Glomerular endothelial cell (primary cell): Measurements from ENCODE around the gene DIS3L2. TPM values are rescaled to one million over a fixed set of nuclear protein-coding genes. Genes with fewer than 3 reads are reported as not detected.
"Not testable (repeated sequence)": the region's sequence is repeated elsewhere in the genome, so short reads cannot be mapped to it uniquely, and the experiment has no call there.

Source experiments
- DNase-seq: peaks from one replicate; pipeline ENCODE4 v3.0.0-alpha.2; 2011; ENCODE audit warnings: low read depth, low spot score; ENCODE audit errors: extremely low read depth
- total RNA-seq: library from RNA; depleted of rRNA; stranded (reverse); fragments of >200 nt; gene quantifications from 2 replicates; pipeline ENCODE4 v1.2.3, GENCODE V29; 2015

Gene DIS3L2
- total RNA-seq, 1 donor from 2014 or later = 33.5 TPM

DNA sequence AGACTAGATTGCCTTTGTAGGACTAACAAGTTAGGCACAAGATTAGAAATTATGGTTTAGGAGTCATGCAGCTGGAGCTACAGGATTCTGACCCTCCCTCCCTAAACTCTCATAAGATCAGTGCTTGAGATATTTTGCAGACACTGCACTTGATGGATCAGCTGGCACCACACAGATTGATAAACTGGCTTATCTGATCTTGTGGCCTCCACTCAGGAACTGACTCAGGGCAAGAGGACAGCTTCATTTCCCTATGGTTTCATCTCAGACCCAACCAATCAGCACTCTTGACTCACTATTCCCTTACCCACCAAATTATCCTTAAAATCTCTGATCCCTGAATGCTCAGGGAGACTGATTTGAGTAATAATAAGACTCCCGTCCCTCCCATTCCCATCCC is 152.3 kb downstream of the DIS3L2 start:
- DNase-seq = no peak

DNA sequence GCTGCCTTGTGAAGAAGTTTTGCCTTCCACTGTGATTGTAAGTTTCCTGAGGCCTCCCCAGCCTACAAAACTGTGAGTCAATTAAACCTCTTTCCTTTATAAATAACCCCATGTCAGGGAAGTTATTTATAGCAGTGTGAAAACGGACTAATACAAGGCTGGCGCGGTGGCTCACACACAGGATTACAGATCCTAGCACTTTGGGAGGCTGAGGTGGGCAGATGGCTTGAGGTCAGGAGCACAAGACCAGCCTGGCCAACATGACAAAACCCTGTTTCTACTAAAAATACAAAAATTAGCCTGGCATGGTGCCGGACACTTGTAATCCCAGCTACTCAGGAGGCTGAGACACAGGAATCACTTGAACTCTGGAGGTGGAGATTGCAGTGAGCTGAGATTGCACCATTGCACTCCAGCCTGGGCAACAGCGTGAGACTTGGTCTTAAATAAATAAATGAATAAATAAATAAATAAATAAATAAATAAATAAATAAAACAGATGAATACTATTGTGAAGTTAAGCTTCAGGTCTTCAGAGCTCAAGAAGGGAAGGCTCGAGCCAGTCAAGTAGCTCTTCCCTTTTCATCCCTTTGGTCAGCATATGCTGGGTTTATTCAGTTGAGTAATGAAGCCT is 154.3 kb downstream of the DIS3L2 start:
- not testable (repeated sequence) for DNase-seq

DNA sequence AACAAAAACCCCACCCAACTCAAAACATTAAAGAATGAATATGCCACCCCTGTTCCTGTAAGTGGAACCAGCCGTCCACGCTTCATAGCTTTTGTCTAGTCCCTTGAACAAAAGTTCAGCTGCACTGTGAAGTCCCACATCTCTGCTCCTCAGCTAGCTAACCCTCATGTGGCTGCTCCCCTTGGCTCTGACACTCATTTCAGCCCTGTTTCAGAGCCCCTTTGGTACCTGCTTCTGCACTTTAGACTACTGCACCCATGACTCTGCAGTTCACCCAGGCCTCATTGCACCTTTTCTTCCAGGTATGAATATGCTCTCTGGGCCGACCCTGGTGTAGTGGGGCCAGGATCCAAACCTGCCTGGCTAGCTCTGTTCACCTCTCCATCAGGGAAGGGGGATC is 155.3 kb downstream of the DIS3L2 start:
- DNase-seq = no peak

DNA sequence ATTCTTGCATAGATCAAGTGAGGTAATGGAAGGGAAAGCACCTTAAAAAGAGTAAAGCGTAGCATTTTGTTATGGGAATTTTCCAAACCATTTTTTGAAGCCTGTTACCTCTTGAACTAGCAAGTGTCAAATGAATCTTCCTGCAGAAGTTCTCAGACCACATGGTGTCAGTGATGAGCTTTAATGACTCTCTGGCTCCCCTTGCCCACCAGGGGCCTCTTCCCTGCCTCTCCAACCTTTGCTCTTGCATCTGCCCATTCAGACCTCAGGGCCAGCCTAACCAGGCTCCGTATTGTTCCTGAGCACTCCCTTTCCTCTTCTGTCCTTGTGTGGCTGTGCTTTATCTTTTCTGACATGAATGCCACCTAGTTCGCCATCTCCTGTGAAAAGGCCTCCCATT is 155.9 kb downstream of the DIS3L2 start:
- no peak for DNase-seq

DNA sequence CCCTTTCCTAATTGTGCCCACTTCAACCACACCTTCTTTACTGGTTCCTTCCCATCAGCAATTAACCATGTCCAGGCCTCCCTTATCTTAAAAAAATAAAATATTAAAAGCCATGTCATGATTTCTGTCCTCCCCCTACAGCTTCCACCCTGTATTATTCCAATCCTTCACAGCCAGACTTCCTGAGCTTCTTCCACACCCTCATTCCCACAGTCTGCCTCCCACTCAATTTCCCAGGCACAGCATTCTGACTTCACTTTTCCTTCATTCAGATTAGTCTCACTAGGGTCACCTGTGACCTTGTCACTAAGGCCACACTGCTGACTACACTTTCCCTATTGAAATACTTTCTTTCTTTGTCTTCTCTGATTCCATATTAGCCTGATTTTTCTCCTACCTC is 159.4 kb downstream of the DIS3L2 start:
- no peak for DNase-seq

DNA sequence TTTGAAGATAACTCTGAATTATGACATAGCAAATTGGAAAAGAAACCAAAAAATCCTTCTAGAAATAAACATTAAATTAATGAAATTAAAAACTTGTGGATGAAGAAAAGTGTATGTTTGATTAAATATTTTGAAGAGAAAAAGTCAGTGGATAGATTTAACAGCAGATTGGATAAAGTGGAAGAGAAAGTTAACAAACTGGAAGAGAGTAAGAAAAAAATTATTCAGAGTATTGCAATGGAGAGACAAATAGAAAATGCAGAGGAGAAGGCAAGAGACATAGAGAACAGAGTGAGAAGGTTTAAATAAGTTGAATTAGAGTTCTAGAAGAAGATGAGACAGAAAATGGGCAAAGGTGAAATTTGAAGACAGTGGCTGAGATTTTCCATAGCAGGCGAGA is 162.8 kb downstream of the DIS3L2 start:
- no peak for DNase-seq

DNA sequence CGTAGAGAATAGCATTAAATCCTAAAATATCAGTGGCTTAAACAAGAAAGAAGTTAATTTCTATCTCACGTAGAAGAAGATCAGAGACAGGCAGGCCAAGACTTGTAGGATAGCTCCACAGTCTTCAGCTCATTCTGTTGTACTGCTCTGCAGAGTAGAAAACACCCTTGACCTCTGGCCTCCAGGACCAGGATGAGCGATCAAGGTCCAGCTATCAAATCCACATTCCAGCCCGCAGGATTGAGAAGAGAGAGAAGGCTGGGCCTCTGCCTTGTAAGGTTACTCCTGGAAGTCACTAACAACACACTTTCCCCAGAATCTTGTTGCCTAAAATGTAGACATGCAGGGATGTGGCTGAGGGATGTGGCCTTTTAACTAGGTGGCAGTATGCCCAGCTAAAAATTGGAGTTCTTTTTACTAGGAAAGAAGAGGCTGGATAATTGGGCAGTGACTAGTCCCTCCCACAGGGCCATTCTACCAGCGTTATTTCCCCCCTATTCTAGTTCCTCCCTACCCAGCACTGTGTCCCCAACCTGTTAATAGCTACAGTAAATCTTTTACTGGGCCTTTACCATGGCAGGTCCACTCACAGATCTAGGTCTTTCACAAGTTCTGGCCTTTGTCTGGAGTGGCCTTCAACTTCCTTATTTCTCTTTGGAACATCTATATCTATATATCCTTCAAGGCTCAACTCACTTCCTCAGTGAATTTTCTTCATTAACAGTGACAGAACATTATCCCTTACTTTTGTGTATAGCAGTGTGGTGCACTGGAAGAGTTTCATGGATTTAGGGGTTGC is 165.0 kb downstream of the DIS3L2 start:
- DNase-seq = no peak

DNA sequence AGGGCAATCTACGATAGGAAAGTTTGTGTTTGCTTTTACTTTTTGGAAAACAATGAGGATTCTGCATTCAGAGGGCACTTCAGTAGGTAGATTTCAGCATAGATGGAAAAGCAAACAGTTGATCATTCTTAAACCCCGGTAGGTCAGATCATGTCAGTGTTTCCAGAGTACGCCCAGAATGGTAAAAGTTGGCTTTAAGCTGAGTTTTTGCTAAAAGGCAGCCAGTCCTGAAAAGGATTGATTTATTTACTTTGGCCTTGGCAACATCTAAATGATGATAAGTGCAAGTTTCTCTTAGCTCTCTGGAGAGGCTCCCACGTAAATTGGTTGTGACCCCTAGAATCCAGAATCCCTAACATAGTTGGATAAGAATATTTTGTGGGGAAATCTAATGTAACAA is 168.0 kb downstream of the DIS3L2 start:
- no peak for DNase-seq

DNA sequence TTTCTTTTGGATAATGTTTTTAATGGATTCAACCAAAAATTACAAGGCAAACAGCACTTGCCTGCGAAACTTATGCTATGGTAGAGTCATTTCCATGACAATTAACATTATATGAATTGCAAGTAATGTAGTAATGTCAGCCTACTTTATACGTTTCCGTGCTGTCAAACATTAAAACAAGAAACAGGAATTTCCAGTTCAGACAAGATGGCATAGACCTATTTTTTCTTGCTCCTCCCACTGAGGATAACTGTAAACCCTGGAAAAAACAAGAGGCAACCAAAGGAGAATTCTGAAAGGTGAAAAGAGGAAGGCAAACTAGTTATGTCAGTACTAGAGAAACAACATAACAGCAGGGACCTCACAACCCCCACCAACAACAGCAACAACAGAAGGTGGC is 170.7 kb downstream of the DIS3L2 start:
- DNase-seq = no peak

DNA sequence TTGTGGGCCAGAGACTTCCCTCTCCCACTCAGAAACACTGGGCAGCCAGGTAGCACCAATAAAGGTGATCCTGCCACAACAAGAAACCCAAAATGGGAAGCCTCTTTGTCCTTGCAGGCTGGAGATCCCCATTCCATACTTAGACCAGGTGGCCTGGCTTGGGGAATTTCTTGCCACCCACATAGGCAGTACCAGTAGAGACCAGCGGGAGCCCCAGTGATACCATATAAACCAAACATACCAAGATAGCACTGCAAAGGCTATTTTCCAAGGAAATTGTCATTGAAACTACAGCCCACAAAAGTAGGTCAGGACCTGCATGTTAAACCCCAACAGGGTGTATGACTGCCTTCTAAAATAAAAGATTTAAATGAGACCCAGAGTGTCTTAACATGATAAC is 171.6 kb downstream of the DIS3L2 start:
- no peak for DNase-seq

DNA sequence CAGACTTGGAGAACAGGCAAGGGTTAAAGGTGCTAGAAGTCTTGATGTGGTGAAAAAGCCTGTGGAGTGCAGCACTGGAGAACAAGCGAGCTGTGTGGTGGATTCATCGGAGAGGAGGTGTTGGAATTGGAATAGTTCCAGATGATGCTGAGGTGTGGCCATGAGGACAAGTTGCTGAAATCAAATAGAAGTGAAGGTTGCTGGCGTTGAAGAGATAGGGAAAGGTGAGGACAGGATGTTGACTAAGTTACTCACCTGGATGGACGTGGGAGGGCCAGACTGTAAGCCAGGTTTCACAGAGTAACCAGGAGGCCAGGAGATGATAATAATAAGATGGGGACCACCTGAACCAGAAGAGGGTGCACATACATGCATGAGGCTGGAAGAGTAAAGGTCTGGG is 173.4 kb downstream of the DIS3L2 start:
- no peak for DNase-seq

DNA sequence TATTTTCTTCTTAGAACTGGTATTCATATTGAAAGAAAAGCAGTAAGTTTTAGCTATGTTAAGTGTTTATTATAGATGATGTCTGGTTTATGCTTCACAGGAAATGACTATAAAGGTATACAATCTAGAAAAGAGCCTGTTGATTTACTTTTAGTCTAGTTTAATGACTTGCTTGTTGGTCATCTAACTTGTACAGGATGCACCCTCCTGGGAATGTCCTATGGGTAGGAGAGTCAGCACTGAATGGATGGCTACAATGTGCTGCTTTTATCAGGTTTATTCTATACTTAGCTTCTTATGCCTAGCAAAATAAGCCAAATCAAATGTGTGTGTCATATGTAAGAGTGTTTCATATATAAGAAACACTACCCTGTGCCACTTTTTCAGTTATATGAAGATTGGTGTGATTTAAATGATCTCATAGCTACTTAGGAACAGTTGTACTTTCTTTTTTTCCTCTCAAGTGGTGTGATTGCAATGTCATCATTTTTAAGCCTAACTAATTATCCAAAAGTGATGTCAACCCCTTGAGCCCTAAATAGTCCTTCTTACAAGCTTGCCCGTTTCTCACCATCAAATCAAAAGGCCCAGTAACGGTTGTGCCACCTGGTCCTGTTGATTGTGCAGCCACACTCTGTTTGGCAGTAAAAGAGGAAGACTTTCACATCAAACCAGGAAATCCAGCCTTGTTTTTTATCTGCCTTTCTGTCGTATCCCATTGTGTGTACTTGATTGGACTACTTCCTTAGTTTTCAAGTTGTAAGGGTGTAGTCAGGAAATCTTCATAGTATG is 176.0 kb downstream of the DIS3L2 start:
- no peak for DNase-seq

DNA sequence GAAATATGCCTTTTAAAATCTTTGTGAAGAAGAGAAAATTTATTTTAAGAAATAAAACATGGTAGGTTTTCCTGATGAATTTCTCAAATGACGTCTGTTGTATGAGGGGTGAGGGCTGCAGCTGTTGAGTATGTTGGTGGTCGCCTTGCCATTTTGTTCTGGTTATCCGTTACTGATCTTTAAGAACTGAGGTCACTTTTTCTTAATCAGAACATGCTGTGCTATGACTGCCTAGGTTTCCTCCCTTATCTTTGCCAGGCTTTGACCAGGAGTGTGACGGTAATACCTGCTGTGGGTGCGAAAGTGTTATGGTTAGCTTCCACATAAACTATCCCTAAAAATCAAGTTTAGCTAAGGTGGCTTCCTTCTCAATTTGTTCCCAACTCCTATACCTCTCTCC is 176.9 kb downstream of the DIS3L2 start:
- DNase-seq = no peak

DNA sequence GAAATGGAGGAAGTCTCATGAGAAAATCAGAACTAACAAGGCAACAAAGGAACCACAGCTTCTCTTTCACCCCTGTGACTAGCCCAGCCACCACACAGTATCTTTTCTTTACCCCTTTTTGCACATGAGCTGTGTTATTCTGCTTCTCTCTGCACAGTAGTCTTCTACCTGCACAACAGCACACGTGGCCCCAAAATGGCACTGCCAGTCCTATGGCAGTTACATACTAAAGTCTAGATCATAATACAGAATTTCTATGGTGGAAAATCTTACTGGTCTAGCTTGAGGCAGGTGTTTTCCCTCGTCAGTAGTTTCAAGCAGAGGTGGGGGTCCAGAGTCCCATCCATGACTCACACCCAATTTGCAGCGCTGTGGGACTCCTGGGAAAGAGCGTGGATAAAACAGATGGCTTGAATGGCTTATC is 177.7 kb downstream of the DIS3L2 start:
- no peak for DNase-seq

DNA sequence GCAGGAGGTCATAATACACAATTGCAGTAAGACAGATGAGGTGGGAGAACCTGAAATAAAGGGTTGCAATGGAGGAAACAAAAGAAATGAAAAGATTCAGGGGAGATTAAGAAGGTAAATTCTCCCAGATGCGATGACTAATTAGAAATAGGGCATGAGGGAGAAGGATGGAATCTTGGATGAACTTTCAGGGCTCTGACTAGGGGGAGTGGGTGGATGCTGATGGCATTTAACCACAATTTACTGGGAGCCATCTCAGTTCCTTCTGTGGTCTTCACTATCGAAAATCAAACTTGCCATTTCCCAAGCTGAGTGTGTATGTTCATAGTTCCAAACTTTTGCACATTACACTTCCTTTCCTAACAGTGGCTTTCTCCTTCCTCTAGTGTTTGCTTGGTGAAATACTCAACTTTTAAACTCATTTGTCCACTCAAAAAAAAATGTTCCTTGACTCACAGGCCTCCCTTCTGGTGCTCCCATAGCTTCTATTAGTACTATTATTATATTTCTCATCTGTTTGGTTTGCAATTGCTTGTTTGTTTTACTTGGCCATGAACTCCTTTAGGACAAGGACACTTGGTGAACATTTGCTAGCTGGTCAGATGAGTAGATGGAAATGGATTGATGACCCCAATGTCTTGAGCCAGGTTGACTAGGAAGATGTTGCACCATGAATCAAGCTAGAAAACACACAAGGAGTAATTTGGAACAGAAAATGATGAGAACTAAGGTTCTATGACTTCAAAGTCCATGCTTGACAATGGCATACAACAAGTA is 178.5 kb downstream of the DIS3L2 start:
- DNase-seq = no peak

DNA sequence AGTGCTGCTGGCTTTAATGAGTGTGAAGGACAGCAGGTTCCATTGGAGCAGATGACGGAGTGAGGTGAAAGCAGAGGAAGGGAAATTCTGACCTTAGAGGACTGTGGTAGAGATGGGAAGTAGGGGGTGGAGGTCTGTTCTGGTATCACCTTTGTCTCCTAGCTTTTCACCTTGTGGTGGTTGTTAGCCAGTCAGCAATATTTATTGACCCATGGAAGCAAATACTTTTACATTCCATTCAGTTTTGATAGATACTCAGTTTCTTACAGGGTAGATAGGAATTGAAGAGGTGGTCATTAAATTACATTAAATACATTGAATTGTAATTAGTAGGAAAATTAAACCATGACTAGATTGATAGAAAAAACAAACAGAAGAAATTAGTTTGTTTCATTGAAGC is 180.1 kb downstream of the DIS3L2 start:
- no peak for DNase-seq

DNA sequence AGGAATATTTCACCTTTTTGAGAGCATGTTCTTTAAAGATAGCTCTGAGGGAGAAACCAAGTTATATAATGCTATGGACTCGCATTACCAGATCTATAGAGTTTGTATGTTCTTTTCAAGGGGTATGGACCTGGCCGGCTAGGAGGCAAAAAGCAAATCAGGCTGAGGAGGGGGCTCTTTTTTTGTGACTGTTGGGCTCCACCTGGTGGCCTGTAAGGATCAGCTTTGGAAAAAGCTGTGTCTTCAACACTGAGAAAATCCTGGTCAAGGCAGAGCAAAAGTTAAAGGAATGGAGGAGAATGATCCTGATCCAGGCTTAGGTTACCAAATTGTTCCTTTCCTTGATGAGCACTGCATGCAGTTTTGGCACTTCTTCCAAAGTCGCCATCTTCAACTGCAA is 180.5 kb downstream of the DIS3L2 start:
- DNase-seq = no peak

DNA sequence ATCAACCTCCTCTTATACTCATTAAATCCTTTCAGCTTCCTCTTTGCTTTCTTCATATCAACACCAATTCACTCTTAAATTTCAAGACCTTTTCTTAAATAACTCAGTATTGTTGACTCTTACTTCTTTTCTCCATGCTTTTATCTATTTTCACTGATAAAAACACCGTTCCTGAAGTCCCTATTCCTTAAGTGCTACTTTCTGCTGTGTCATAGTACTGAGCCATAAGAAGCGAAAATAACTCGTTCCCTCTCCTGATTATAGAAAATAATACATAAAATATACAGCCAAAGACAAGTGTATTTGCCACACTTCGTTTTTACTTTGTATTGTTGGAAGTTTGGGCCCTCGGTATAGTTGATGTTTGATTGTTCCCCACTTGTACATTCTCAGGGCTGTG is 181.0 kb downstream of the DIS3L2 start:
- no peak for DNase-seq

DNA sequence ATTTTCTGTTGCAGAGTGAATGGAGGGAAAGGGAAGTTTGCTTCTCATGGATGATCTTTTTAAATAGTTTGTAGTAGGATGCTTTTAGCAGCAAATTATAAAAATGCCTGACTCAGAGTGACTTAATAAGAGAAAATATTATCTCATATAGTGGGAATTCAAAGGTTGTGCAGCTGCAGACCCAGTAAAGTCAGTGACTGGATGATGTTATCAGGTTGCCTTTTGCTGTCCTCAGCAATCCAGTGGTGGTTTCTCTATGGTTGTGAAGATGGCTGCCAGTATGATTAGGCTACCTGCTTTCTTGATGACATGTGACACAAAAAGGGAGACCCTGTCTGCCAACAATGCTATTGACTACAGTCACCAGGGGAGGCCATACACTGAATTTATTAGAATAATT is 184.8 kb downstream of the DIS3L2 start:
- no peak for DNase-seq

DNA sequence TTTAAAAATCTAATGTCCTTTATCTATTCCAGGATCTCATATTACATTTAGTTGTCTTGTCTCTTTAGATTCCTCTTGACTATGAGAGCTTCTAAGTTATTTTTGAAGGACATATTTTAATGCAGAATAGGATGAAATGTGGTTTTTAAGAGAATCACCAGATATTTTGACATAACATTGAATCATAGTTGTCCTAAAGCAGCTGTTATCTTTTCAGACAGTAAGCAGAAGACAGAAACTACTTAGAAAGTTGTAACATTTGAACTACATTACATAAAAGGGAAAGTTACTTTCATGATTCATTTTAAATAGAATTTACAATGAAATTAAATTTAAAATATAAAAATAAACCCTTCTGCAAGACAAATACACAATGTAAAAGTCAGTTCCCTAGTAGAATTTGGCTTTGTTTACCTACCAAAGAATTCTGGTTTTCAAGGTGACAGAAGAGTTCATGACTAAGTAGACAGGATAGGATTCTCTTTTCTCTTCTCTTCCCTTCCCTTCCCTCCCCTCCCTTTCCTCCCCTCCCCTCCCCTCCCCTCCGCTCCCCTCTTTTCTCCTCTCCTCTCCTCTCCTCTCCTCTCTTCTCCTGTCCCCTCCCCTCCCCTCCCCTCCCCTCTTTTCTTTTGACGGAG is 186.0 kb downstream of the DIS3L2 start:
- DNase-seq = no peak

DNA sequence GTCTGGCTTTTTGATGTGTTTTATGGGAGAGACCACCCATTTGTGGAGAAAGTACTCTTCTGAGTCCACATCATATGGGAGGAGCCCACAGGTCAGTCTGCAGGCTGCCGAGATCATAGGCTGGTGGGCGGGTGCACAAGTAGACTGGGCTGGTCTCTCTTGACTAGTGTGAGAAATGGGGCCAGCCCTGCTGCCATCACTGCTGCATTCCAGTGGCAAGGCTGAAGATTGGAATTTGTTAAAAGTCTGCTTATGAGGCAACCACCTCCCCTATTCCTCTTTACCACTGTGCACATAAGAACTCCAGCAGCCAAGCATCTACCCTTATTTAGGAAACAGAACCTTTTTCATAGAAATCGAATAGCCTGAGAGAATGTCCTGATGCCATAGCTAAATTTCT is 200.7 kb downstream of the DIS3L2 start:
- no peak for DNase-seq
